Activated T-cell treated with anti-CD3 and anti-CD28 coated beads, Interleukin-2, amount 50 U/mL, for 48 hours (primary cell): ENCODE measurements around the gene TMEM134.
"Not testable (repeated sequence)": the region's sequence is repeated elsewhere in the genome, so short reads cannot be mapped to it uniquely, and the experiment has no call there.

Source experiments
- DNase-seq, 2 experiments: peaks; one replicate each; pipeline ENCODE4 v3.0.0-alpha.2; 2020

The TMEM134 gene

DNA sequence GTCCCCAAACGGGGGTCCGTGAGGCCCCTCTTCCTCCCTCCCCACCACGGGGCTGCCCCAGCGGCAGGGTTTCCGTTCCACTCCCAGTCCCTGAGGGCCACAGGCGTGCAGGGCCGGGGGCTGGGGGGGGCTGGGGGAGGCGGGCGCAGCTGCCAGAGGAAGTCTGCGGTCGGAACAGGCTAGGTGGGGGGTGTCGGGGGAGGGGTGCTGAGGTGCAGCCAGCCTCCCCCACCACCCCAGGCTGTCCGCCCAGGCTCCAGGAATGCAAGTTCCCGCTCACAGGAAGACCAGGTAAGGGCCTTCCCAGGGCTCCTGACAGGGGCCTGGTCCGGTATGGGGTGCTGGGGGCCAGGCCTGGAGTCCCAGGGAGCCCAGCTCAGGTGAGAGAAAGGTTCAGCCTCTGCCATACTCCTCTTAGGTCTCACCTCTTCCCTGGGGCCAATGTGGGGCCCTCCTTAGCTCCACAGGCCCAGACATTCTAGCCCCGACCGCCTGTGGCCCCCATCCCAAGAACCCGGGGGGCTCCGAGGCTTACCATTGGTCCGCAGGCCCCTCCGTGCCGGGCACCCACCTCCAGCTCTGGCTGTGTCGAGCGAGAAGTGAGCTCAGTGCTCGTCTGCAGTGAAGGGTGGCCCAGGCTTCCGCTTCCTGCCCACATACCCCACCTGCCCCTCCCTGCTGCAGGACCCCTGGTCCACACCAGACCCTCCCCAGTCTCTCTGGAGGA lies 31.8 kb downstream of the TMEM134 start, which contains the start of gene PTPRCAP:
Gene PTPRCAP (minus strand): TSS at position 601 of the 727 bp plus-strand sequence. CDS start 63 bp downstream, at position 538.
- DNase-seq: peak; percentile 78 to 79

- DNase-seq: peak; percentile 86
Observed at GRCh38 chr11:67436459-67437081, 32.5 kb downstream of the TMEM134 start.

DNA sequence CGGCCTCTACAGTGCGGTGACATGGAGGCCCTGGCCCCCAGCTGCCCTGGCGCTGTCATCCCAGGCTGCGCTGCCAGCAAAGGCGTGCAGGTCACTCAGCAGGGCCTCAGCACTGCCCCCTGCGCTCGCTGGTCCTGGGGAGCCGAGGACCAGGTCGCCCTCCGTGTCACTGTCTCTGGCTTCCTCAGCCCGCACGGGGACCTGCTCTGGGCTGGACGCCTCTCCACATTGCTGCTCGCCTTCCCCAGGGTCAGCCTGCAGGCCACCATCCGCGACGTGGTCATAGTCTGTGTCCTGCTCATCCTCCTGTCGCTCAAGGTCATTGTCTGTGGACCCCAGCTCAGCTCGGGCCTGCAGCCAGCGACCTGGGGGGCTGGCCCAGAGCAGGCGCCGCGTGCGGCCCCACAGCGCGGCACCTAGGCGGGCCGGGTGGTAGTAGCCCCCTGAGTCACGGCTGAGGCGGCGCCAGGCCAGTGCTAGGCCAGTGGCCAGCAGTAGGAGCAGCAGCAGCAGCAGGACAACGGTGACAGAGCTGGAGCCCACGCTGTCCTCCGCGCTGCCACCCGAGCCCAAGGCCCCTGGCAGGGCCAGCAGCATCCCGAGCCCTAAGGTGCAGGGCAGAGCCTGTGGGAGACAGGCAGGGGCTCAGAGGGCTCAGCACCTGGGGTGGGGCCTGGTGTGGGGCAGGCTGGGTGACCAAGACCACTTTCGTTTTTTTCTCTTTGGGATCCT lies 33.2 kb downstream of the TMEM134 start:
- DNase-seq: peak in 1 of 2 experiments; percentile 42

DNA sequence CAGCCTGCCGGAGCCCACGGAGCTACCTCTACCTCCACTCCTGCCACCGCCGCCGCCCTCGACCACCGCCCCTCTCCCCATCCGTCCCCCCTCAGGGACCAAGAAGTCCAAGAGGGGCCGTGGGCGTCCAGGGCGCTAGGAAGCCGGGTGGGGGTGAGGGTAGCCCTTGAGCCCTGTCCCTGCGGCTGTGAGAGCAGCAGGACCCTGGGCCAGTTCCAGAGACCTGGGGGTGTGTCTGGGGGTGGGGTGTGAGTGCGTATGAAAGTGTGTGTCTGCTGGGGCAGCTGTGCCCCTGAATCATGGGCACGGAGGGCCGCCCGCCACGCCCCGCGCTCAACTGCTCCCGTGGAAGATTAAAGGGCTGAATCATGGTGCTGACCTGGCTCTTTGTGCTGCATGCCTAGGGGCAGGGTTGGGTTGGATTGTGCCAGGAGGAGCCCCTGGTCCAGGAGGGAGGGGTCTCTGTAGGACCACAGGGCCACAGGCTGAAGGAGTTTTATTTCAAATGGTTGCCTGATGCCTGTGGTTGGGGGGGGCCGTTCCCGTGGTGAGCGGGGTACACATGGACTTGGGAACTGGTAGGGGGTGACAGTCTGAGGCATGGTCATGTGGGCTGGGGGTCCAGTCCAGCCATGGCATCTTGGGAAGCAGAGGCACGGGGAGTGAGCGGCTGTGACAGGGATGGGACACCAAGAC lies 33.9 kb downstream of the TMEM134 start:
- DNase-seq: peak; percentile 60 to 66

DNA sequence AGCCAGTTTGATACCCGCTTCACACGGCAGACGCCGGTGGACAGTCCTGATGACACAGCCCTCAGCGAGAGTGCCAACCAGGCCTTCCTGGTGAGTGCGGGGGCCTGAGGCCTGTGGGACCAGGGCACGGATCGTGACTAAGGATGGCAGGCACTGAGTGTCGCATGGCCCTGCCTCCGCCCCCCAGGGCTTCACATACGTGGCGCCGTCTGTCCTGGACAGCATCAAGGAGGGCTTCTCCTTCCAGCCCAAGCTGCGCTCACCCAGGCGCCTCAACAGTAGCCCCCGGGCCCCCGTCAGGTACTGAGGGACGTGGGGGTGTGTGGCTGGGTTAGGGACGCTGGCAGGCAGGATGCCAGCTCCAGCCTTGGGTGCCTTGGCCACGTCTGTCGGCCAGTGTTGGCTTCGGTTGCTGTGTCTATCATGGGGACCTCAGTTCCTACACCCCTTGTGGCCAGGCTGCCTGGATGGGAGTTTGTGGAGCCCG lies 34.6 kb downstream of the TMEM134 start:
- peak; percentile 63 to 68 for DNase-seq

DNA sequence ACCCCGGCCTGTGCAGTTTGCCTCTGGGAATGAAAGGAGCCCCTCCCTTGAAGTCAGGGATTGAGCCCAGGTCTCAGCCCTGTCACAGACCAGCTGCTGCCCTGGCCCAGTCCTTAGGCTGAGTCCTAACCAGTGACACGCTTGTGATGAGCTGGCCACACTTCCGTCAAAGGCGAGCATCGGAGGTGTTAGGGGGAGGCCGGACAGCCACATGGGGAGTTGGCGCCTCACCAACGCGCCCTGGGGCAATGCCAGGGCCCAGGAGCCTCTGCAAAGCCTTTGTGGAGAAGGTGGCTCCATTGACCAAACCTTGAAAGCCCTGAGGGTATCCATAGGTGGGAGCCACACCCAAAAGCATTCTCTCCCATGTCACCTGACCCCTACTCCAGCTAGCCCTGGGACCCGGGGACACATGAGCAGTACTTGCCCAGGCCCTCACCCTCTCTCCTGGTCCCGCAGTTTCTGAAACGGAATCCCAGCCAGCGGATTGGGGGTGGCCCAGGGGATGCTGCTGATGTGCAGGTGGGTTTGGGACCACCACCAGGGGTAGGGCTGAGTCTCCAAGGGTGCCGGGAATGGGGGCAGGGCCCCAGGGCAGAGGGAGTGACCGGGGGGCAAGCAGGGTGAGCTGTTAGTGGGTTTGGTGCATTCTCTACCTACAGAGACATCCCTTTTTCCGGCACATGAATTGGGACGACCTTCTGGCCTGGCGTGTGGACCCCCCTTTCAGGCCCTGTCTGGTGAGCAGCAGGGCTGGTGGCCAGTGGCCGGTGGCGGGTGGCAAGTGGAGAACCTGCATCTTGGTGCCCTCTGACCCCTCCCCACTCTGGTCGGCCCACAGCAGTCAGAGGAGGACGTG lies 35.3 kb downstream of the TMEM134 start:
- peak; percentile 47 to 54 for DNase-seq

GRCh38 chr11:67432655-67433349 lies 36.2 kb downstream of the TMEM134 start:
- peak in 1 of 2 experiments; percentile 25 for DNase-seq

DNA sequence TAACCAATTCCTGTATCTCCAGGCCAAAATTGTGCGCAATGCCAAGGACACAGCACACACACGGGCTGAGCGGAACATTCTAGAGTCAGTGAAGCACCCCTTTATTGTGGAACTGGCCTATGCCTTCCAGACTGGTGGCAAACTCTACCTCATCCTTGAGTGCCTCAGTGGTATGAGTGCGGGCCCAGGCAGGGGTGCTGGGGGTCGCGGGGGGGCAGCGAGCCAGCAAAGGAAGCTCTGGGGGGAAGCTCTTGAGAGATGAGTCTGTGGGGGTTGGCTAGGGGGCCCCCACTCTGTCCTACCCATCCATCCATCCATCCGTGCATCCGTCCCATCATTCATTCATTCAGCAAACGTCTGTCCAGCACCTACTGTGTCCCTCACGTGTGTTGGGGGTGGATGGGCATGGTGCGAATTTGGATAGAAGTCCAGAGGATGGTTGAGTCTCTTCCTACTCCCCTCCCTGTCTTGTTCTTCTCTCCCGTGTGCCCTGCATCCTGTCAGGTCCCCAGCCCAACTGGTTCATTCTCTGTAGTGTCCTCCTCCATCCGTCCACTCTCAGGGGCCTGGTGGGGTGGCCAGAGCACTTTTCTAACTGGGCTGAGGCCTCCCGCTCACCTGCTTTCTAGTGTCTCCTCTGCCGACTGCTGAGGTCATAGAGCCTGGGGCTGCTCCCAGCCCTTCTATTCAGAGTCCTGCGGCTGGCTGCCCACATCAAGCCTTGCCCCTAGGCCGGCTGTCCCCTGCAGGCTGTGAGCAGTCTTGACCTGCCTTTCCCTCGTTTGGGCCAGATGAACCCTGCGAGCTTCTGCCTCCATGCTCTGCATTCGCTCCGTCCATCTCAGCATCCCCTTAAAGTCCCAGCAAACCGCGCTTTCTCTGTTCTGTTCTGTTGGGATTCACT lies 37.5 kb downstream of the TMEM134 start:
- no peak for DNase-seq

DNA sequence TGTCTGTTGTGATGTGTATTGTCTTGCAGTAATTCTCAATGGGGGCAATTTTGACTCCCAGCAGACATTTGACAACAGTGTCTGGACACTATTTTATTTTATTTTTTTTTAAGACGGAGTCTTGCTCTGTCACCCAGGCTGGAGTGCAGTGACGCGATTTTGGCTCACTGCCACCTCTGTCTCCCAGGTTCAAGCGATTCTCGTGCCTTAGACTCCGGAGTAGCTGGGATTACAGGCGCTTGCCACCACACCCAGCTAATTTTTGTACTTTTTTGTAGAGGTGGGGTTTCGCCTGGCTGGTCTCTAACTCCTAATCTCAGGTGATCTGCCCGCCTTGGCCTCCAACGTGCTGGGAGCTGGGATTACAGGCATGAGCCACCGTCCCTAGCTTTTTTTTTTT lies 39.3 kb downstream of the TMEM134 start:
- no peak for DNase-seq

DNA sequence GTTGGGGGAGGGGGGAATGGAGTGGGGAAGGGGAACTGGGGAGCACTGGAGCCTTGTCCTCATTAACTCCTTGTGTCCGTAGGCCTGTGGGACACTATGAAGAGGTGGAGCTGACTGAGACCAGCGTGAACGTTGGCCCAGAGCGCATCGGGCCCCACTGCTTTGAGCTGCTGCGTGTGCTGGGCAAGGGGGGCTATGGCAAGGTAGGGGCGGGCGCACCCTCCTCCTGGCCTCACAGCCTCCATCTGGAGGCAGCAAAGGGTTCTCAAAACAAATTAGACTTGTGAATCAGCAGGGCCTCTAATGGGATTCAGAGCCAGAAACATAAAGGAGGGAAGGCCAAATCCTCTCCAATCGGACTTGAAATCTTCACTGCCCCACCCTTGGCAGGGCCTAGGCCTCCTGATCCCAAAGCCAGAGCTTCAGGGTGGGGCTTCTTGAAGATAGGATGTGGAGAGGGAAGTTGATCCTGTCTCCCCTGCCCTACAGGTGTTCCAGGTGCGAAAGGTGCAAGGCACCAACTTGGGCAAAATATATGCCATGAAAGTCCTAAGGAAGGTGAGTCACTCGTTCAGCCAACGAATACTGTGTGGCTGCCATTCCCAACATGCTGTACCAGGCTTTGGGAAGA lies 39.9 kb downstream of the TMEM134 start:
- DNase-seq: no peak

DNA sequence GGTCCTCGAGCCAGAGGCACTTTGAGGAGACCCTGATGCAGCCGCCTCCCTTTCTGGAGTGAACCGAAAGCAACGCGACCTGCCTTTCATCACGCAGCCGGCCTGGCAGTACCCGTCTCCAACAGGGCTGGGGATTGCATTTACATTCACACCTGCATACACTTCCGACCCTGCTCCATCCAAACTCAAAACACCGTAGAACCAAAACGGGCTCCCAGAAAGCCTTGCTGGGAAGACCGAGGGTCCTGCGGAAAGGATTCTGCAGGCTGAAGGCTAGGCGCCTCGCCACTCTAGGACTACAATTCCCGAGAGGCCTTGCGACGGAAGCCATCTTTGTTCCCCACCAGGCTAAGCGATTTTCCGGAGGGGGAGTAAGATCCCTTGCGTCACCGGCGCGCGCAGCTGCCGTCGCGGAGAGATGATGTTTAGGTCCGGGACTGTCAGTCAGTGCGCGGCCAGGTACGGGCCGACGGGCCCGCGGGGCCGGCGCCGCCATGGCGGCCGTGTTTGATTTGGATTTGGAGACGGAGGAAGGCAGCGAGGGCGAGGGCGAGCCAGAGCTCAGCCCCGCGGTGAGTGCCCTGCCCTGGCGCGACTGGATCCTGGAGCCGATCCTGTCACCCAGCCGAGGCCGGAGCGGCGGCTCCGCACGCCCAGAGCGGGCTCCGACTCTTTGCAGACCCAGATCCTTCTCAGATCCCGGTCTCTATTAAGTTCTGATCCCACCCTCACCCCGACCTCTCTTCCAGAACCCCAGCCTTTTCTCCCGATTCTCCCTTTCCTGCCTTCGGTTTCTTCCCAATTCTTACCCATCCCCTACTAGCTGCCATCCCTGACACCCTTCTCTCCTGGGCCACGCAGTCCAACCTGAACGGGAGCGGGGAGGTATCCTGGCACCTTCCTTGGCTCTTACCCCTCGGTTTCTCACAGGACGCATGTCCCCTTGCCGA lies 40.7 kb downstream of the TMEM134 start, which contains the start of gene RPS6KB2:
Gene RPS6KB2 (plus strand): TSS at position 443 of the 950 bp plus-strand sequence. CDS start 52 bp downstream, at position 495.
- peak; percentile 100 for DNase-seq

GRCh38 chr11:67427364-67427859 lies 41.6 kb downstream of the TMEM134 start:
- DNase-seq: not testable (repeated sequence)

GRCh38 chr11:67423891-67424613 lies 45.0 kb downstream of the TMEM134 start:
- DNase-seq: no peak

DNA sequence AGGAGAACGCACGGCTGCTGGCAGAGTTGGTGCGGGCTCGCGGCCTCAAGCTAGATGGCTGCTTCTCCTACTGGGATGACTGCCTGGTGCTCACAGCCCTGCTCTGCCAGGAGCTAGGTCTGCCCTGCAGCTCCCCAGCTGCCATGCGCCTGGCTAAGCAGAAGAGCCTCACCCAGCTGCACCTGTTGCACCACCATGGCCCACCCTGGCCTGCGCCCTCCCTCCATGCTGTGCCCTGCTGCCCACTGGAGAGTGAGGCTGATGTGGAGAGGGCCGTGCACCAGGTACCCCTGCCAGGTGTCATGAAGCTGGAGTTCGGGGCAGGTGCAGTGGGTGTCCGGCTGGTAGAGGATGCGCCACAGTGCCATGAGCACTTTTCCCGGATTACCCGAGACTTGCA lies 45.6 kb downstream of the TMEM134 start:
- no peak for DNase-seq

- no peak for DNase-seq
Observed at GRCh38 chr11:67422891-67423290, 46.2 kb downstream of the TMEM134 start.

DNA sequence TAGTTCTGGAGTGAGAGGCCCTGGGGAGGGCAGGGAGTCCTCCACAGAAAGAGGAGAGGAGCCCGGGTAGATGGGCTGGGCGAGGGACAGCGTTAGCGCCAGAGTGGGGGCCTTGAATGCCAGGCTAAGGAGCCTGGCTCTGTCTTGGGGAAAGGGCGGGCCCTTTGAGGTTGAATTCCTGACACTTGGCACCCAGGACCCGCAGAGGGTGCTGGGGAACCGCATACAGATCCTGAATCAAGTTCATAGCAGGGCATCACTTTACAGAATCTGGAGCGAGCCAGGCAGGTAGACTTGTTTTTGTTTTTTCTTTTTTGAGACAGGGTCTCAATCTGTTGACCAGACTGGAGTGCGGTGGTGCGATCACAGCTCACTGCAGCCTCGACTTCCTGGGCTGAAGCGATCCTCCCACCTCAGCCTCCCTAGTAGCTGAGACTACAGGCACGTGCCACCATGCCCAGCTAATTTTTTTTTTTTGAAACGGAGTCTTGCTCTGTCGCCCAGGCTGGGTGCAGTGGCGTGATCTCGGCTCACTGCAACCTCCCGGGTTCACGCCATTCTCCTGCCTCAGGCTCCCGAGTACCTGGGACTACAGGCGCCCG lies 47.5 kb downstream of the TMEM134 start:
- DNase-seq: no peak
